K562 (cell line): ENCODE data around the gene DIP2A. TPM values are rescaled to one million over a fixed set of nuclear protein-coding genes. Genes with fewer than 3 reads are reported as not detected.

Experiments used
- ATAC-seq: fragments of 200-7000 bp; cut with Tn5 transposase; 3 replicates; pipeline ENCODE4 v1.9.1; 2020; ENCODE audit warnings: moderate library complexity
- BruUV-seq: library from RNA; stranded (reverse); fragments of 400-500 nt; replicated peaks from 2 replicates; lab custom pipeline; 2021; lab: Mats Ljungman, UMichigan
- CTCF ChIA-PET: fragments of 300-600 bp; formaldehyde crosslinking; extraction: SDS; loops from one replicate; lab custom pipeline; 2021; ENCODE audit warnings: low intra/inter-chr PET ratio; lab: Yijun Ruan, JAX
- POLR2A ChIA-PET: fragments of 300-600, 350-650 bp; sonication (Branson Sonifier 250); formaldehyde crosslinking; extraction: SDS; loops from one replicate; lab custom pipeline; 2021; ENCODE audit warnings: antibody characterized with exemption, inconsistent platforms; lab: Yijun Ruan, JAX
- DNase-seq, 4 experiments: peaks; one replicate each; pipeline versions ENCODE4 v3.0.0 to v3.0.0-alpha.2; 2011 to 2018; ENCODE audit warnings: low spot score in 3 of 4, mixed read lengths in 3 of 4; ENCODE audit errors: extremely low read depth in 1 of 4
- FAIRE-seq: peaks from 2 replicates; lab custom pipeline; 2011; peaks lifted over from hg19 to GRCh38; lab: Jason Lieb, UNC
- H2AFZ ChIP-seq: 2 replicates; pipeline ENCODE4 v1.6.0; 2011; ENCODE audit warnings: low read depth, low read length, control low read depth, inconsistent platforms
- H3K27ac ChIP-seq: fragments of 200-600 bp; 3 replicates; pipeline ENCODE4 v1.8.0; 2011; ENCODE audit warnings: low read depth, mild to moderate bottlenecking, control low read depth, inconsistent platforms, low read length, moderate library complexity, mixed read lengths; ENCODE audit errors: extremely low read depth
- H3K27me3 ChIP-seq, 2 experiments: fragments of 300-600 bp in 1 of 2; 2 replicates in 1 of 2; 3 replicates in 1 of 2; pipeline versions ENCODE4 v1.6.0 to v1.8.0; 2011; ENCODE audit warnings: inconsistent platforms in 2 of 2, low read length in 2 of 2, mild to moderate bottlenecking in 1 of 2, mixed read lengths in 1 of 2, moderate library complexity in 1 of 2; ENCODE audit not compliant: control insufficient read depth in 2 of 2, insufficient read depth in 2 of 2
- H3K36me3 ChIP-seq: fragments of 300-600 bp; 3 replicates; pipeline ENCODE4 v1.8.0; 2011; ENCODE audit warnings: mild to moderate bottlenecking, low read length, inconsistent platforms; ENCODE audit not compliant: control insufficient read depth, insufficient read depth
- H3K4me1 ChIP-seq, 2 experiments: fragments of 200-600 bp in 1 of 2; replicated peaks in 1 of 2; 2 replicates in 1 of 2; 3 replicates in 1 of 2; pipeline versions ENCODE4 v1.5.1 to v1.8.0; 2011; ENCODE audit warnings: inconsistent platforms in 2 of 2, low read length in 2 of 2, mild to moderate bottlenecking in 1 of 2, mixed read lengths in 1 of 2, moderate library complexity in 1 of 2; ENCODE audit not compliant: control insufficient read depth in 2 of 2, insufficient read depth in 2 of 2
- H3K4me2 ChIP-seq: 2 replicates; pipeline ENCODE4 v1.6.1; 2011; ENCODE audit warnings: low read length, control low read depth, inconsistent platforms, mixed read lengths; ENCODE audit not compliant: insufficient read depth
- H3K4me3 ChIP-seq: fragments of 200-600 bp; sonication (generic), shearing (Covaris generic); 2 replicates; pipeline ENCODE4 v1.5.1; 2016; ENCODE audit warnings: control low read depth, inconsistent platforms
- H3K79me2 ChIP-seq: fragments of 200-600 bp; 3 replicates; pipeline ENCODE4 v1.8.0; 2011; ENCODE audit warnings: low read length, inconsistent platforms; ENCODE audit not compliant: control insufficient read depth, insufficient read depth
- H3K9ac ChIP-seq, 2 experiments: 2 replicates each; pipeline versions ENCODE4 v1.6.0 to v1.6.1; 2011; ENCODE audit warnings: low read depth in 2 of 2, low read length in 2 of 2, control low read depth in 1 of 2, inconsistent platforms in 1 of 2, mild to moderate bottlenecking in 1 of 2, mixed read lengths in 1 of 2; ENCODE audit not compliant: insufficient read depth in 1 of 2
- H3K9me1 ChIP-seq: one replicate; pipeline ENCODE4 v1.6.0; 2011; ENCODE audit warnings: inconsistent platforms, mild to moderate bottlenecking, low read length, moderate library complexity; ENCODE audit not compliant: control insufficient read depth, insufficient read depth
- H3K9me3 ChIP-seq: replicated peaks from 2 replicates; pipeline ENCODE4 v1.5.1; 2011; ENCODE audit warnings: low read depth, low read length, inconsistent platforms; ENCODE audit not compliant: control insufficient read depth, insufficient read depth
- H4K20me1 ChIP-seq: replicated peaks from 2 replicates; pipeline ENCODE4 v1.6.1; 2011; ENCODE audit warnings: low read length, inconsistent platforms, mixed read lengths; ENCODE audit not compliant: control insufficient read depth, insufficient read depth
- HEY1 ChIP-seq: fragments of 250-450 bp; sonication (Bioruptor Pico); IDR thresholded peaks from 2 replicates; pipeline ENCODE4 v1.5.0; 2020; ENCODE audit warnings: mild to moderate bottlenecking, moderate library complexity, borderline replicate concordance
- KLF1 ChIP-seq: fragments of 450-650 bp; IDR thresholded peaks from 2 replicates; pipeline ENCODE4 v1.6.1; 2016; ENCODE audit warnings: missing genetic modification characterization, missing compliant biosample characterization
- MTA3 ChIP-seq: fragments of 450-650 bp; formaldehyde crosslinking; IDR thresholded peaks from 2 replicates; pipeline ENCODE4 v1.6.1; 2017; ENCODE audit warnings: mild to moderate bottlenecking, borderline replicate concordance
- RFX7 ChIP-seq: fragments of 250-450 bp; sonication (Bioruptor Pico); IDR thresholded peaks from 2 replicates; pipeline ENCODE4 v1.5.1; 2021; ENCODE audit warnings: mild to moderate bottlenecking
- TCF7L2 ChIP-seq: fragments of 150-350 bp; IDR thresholded peaks from 2 replicates; pipeline ENCODE4 v1.6.1; 2016; ENCODE audit warnings: low read depth, mild to moderate bottlenecking, low read length, moderate library complexity
- ZNF134 ChIP-seq: fragments of 250-450 bp; sonication (Bioruptor Pico); conservative IDR thresholded peaks from 2 replicates; pipeline ENCODE4 v1.4.0; 2020
- ZNF282 ChIP-seq: sonication (generic); formaldehyde crosslinking; IDR thresholded peaks from 2 replicates; pipeline ENCODE4 v1.8.1; 2023; ENCODE audit warnings: missing genetic modification reagents
- ZNF589 ChIP-seq: fragments of 200-800 bp; sonication (Bioruptor generic); IDR thresholded peaks from 2 replicates; pipeline ENCODE4 v1.6.1; 2016; ENCODE audit warnings: low read depth, missing genetic modification characterization, missing compliant biosample characterization
- WGBS: fragments of 100-300 bp; shearing (Covaris generic); methylation state at CpG from one replicate; pipeline ENCODE4 v1.1.6; 2016; ENCODE audit warnings: low coverage, mixed read lengths; ENCODE audit not compliant: insufficient coverage; ENCODE audit errors: missing lambda C conversion rate; 5-methylcytosine and 5-hydroxymethylcytosine counted together
- in situ Hi-C: fragments of 300-500 bp; cut with MboI; formaldehyde crosslinking; loops from 4 replicates; pipeline ENCODE4 v1.15.0; 2018; ENCODE audit warnings: inconsistent platforms, mixed read lengths
- intact Hi-C: fragments of 100-400 bp; cut with micrococcal nuclease; formaldehyde crosslinking; loops from 2 replicates; pipeline ENCODE4 v1.14.2; 2022
- polyA plus RNA-seq, 8 experiments: library from polyadenylated mRNA; depleted of rRNA in 4 of 8; stranded (reverse) in 5 of 8; unstranded in 3 of 8; fragments of >200 nt; fragmentation: Nextera tagmentation in 2 of 8; fragmentation: Illumina TruSeq in 1 of 8; extraction: Ambion mirVana in 2 of 8; extraction: Trizol in 1 of 8; gene quantifications; 2 replicates each; pipeline versions ENCODE4 v1.2.1 to v1.2.3, GENCODE V29; 2011 to 2014; ENCODE audit warnings: inconsistent platforms in 1 of 8, missing spikeins in 1 of 8
- total RNA-seq, 7 experiments: library from RNA; depleted of rRNA in 6 of 7; stranded (reverse); fragments of >200 nt in 6 of 7; fragmentation: Illumina TruSeq in 2 of 7; extraction: Trizol in 2 of 7; gene quantifications; 2 replicates each; pipeline versions ENCODE4 v1.2.1 to v1.2.3, GENCODE V29; 2011 to 2021; ENCODE audit warnings: low replicate concordance in 1 of 7
- TF ChIP-seq, protein P1 (sequence below), 3 experiments: fragments of 200-800 bp in 1 of 3; fragments of 250-450 bp in 1 of 3; fragments of 450-650 bp in 1 of 3; sonication (Bioruptor Pico) in 1 of 3; sonication (Bioruptor generic) in 1 of 3; formaldehyde crosslinking in 1 of 3; IDR thresholded peaks; 2 replicates each; pipeline versions ENCODE4 v1.6.1 to v1.8.0; 2016 to 2022; ENCODE audit warnings: mild to moderate bottlenecking in 2 of 3, missing genetic modification characterization in 2 of 3, missing compliant biosample characterization in 1 of 3, moderate library complexity in 1 of 3
- TF ChIP-seq, protein P2 (sequence below): IDR thresholded peaks from 2 replicates; pipeline ENCODE4 v1.6.1; 2012; ENCODE audit warnings: low read depth, low read length, improper control_type of control experiment, borderline replicate concordance

DIP2A gene
- total and polyA plus RNA-seq, 9 of the 15 experiments (the other 6 are each of a cell fraction or from before 2014, with no cell fraction given) = 4.3 to 34.5 (median 20.3) TPM

DNA sequence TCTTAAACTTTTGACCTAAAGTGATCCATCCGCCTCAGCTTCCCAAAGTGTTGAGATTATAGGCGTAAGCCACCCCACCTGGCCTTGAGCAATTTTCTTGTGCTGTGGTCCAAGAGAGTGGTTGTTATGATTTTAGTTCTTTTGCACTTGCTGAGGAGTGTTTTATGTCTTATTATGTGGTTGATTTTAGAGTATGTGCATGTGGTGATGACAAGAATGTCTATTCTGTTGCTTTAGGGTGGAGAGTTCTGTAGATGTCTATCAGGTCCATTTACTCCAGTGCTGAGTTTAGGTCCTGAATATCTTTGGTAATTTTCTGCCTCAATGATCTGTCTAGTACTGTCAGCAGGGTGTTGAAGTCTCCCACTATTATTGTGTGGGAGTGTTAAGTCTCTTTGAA lies 157.4 kb downstream of the DIP2A start:
- in situ Hi-C loops = no loop called here
- intact Hi-C loops = no loop called here
- ChIA-PET POLR2A (no interaction called here), CTCF (no interaction called here)
- FAIRE-seq (no peak), DNase-seq (no peak), ATAC-seq (no peak)
- Histone ChIP-seq H3K27ac (no peak overlapping the region), H3K9me3 (no peaks in the 10 kb centered on the region; the same call in 1 of the 2 replicates), H3K4me3 (no peak overlapping the region), H3K36me3 (no peaks in the 10 kb centered on the region), H3K4me2 (no peak overlapping the region), H3K27me3 (peaks cover 15 to 17% of the 10 kb centered on the region in 2 experiments), H3K9ac (no peak overlapping the region), H3K4me1 (no peaks in the 10 kb centered on the region), H3K79me2 (no peaks in the 10 kb centered on the region), H3K9me1 (no peaks in the 10 kb centered on the region), H2AFZ (no peak overlapping the region), H4K20me1 (no peaks in the 10 kb centered on the region)
- no peak for TF ChIP-seq KLF1
- no peak for TF ChIP-seq MTA3
- TF ChIP-seq, protein P1, sequence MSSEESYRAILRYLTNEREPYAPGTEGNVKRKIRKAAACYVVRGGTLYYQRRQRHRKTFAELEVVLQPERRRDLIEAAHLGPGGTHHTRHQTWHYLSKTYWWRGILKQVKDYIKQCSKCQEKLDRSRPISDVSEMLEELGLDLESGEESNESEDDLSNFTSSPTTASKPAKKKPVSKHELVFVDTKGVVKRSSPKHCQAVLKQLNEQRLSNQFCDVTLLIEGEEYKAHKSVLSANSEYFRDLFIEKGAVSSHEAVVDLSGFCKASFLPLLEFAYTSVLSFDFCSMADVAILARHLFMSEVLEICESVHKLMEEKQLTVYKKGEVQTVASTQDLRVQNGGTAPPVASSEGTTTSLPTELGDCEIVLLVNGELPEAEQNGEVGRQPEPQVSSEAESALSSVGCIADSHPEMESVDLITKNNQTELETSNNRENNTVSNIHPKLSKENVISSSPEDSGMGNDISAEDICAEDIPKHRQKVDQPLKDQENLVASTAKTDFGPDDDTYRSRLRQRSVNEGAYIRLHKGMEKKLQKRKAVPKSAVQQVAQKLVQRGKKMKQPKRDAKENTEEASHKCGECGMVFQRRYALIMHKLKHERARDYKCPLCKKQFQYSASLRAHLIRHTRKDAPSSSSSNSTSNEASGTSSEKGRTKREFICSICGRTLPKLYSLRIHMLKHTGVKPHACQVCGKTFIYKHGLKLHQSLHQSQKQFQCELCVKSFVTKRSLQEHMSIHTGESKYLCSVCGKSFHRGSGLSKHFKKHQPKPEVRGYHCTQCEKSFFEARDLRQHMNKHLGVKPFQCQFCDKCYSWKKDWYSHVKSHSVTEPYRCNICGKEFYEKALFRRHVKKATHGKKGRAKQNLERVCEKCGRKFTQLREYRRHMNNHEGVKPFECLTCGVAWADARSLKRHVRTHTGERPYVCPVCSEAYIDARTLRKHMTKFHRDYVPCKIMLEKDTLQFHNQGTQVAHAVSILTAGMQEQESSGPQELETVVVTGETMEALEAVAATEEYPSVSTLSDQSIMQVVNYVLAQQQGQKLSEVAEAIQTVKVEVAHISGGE (CRISPR knock-in tag; IDR thresholded peaks at IDR 0.05) = no peak
- no peak for TF ChIP-seq RFX7 (CRISPR knock-in tag)
- no peak for TF ChIP-seq ZNF282 (CRISPR knock-in tag)
- no peak for TF ChIP-seq TCF7L2
- no peak for TF ChIP-seq ZNF589
- no peak for TF ChIP-seq ZNF134
- TF ChIP-seq HEY1 = no peak
- TF ChIP-seq, protein P2, sequence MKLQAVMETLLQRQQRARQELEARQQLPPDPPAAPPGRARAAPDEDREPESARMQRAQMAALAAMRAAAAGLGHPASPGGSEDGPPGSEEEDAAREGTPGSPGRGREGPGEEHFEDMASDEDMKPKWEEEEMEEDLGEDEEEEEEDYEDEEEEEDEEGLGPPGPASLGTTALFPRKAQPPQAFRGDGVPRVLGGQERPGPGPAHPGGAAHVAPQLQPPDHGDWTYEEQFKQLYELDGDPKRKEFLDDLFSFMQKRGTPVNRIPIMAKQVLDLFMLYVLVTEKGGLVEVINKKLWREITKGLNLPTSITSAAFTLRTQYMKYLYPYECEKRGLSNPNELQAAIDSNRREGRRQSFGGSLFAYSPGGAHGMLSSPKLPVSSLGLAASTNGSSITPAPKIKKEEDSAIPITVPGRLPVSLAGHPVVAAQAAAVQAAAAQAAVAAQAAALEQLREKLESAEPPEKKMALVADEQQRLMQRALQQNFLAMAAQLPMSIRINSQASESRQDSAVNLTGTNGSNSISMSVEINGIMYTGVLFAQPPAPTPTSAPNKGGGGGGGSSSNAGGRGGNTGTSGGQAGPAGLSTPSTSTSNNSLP = no peak
- no TSS peak for BruUV-seq
- WGBS = 5% methylated on average over 2 of the region's 2 CpGs
